GM12801 (cell line): ENCODE data around the gene PARD3.

Experiments
- CTCF ChIP-seq: IDR thresholded peaks from one replicate; pipeline ENCODE4 v1.5.1; 2011; ENCODE audit warnings: control low read depth; ENCODE audit not compliant: insufficient read length; ENCODE audit errors: extremely low read depth

Gene PARD3

GRCh38 chr10:34219753-34220548 lies 595.1 kb downstream of the PARD3 start:
- no peak for TF ChIP-seq CTCF

GRCh38 chr10:34217524-34217923 lies 597.6 kb downstream of the PARD3 start:
- TF ChIP-seq CTCF, result no peak

- TF ChIP-seq CTCF, result no peak
Measured at GRCh38 chr10:34216348-34216945, 598.6 kb downstream of the PARD3 start.

GRCh38 chr10:34213805-34214197 lies 601.3 kb downstream of the PARD3 start:
- no peak for TF ChIP-seq CTCF

GRCh38 chr10:34213193-34213804 lies 601.8 kb downstream of the PARD3 start:
- TF ChIP-seq CTCF, result no peak

- no peak for TF ChIP-seq CTCF
Measured at GRCh38 chr10:34207343-34207742, 607.8 kb downstream of the PARD3 start.

GRCh38 chr10:34206935-34207268 lies 608.2 kb downstream of the PARD3 start:
- TF ChIP-seq CTCF, result no peak
